ENCODE results near the gene PRRT3. TPM values are rescaled to one million over a fixed set of nuclear protein-coding genes. Genes with fewer than 3 reads are reported as not detected.

The PRRT3 gene
- total and polyA plus RNA-seq, 2 experiments from 2014 or later = 4.3 to 6.9 TPM

DNA sequence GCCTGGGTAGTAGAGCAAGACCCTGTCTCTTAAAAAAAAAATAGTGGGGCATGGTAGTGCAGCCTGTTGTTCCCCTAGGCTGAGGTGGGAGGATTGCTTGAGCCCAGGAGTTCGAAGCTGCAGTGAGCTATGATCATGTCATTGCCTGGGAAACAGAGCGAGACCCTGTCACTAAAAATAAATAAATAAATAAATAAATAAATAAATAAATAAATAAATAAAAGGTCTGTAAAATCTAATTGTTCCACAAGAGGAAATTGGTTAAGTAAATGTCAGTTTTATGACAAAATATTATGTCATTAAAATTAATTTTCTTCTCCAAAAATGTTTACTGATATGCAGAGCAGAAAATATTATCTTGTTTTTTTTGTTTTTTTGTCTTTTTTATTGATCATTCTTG is 13.2 kb downstream of the PRRT3 start:
- no peak for TF ChIP-seq ZNF462 (CRISPR knock-in tag; IDR thresholded peaks at IDR 0.05)
- TF ChIP-seq ZNF331 (CRISPR knock-in tag; IDR thresholded peaks at IDR 0.05; ENCODE audit: low read depth) = no peak
- no peak for TF ChIP-seq EZH2 (IDR thresholded peaks at IDR 0.05; ENCODE audit: low read depth, unreplicated experiment)
- TF ChIP-seq NANOG (IDR thresholded peaks at IDR 0.05; ENCODE audit: borderline replicate concordance) = no peak
- TF ChIP-seq ZNF114 (CRISPR knock-in tag; IDR thresholded peaks at IDR 0.05) = no peak
- no peak for TF ChIP-seq CTCF (conservative IDR thresholded peaks at IDR 0.05; ENCODE audit: low read depth in 2 of 2)
- TF ChIP-seq, protein P1, sequence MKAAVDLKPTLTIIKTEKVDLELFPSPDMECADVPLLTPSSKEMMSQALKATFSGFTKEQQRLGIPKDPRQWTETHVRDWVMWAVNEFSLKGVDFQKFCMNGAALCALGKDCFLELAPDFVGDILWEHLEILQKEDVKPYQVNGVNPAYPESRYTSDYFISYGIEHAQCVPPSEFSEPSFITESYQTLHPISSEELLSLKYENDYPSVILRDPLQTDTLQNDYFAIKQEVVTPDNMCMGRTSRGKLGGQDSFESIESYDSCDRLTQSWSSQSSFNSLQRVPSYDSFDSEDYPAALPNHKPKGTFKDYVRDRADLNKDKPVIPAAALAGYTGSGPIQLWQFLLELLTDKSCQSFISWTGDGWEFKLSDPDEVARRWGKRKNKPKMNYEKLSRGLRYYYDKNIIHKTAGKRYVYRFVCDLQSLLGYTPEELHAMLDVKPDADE (IDR thresholded peaks at IDR 0.05) = no peak
- TF ChIP-seq POLR2AphosphoS5 (IDR thresholded peaks at IDR 0.05; ENCODE audit: low read depth) = no peak
- no peak for TF ChIP-seq CREB1 (CRISPR knock-in tag; IDR thresholded peaks at IDR 0.05; ENCODE audit: low read depth)
- TF ChIP-seq EZH2phosphoT487 (IDR thresholded peaks at IDR 0.05; ENCODE audit: unreplicated experiment) = no peak
- TF ChIP-seq STAT1 (IDR thresholded peaks at IDR 0.05; ENCODE audit: unreplicated experiment) = no peak
- no peak for TF ChIP-seq JUNB (IDR thresholded peaks at IDR 0.05; ENCODE audit: unreplicated experiment)
- Mint-ChIP-seq H3K27ac (no peak overlapping the region), H3K9me3 (no peaks in the 10 kb centered on the region), H3K27me3 (ENCODE audit: insufficient read depth, low read depth, poor library complexity) (peaks cover 4% of the 10 kb centered on the region), H3K4me1 (peaks cover 8% of the 10 kb centered on the region), H3K4me3 (no peak overlapping the region), H3K36me3 (ENCODE audit: low read depth) (peaks cover 18% of the 10 kb centered on the region)
- Histone ChIP-seq H3K4me2 (no peak overlapping the region), H4K20me1 (replicated peaks; ENCODE audit: insufficient read depth) (no peaks in the 10 kb centered on the region), H3K4me1 (ENCODE audit: insufficient read depth) (peaks cover 5% of the 10 kb centered on the region; the same call in 1 of the 2 replicates), H3K9me2 (ENCODE audit: insufficient read depth) (no peaks in the 10 kb centered on the region), H3K4me3 (no peak overlapping the region), H2AFZ (no peak overlapping the region), H3F3A (replicated peaks; ENCODE audit: low read depth) (no peaks in the 10 kb centered on the region), H3K27me3 (ENCODE audit: insufficient read depth) (no peaks in the 10 kb centered on the region), H3K27ac (ENCODE audit: low read depth) (no peak overlapping the region), H3K79me2 (replicated peaks; ENCODE audit: insufficient read depth) (no peaks in the 10 kb centered on the region; the same call in 1 of the 2 replicates), H3K36me3 (ENCODE audit: insufficient read depth) (peaks cover 6% of the 10 kb centered on the region; the same call in 1 of the 2 replicates)
- DNase-seq (ENCODE audit: low spot score) = no peak
- no peak for ATAC-seq
